ENCODE results near the gene AMBP.
"Not testable (repeated sequence)": the region's sequence is repeated elsewhere in the genome, so short reads cannot be mapped to it uniquely, and the experiment has no call there.

The AMBP gene

GRCh38 chr9:114091711-114092110 lies 13.6 kb upstream of the AMBP start:
- no peak for DNase-seq (ENCODE audit: low spot score)

- no peak for DNase-seq (ENCODE audit: low spot score)
Observed at GRCh38 chr9:114090798-114091197, 12.7 kb upstream of the AMBP start.

- DNase-seq (ENCODE audit: low spot score) = no peak
Observed at GRCh38 chr9:114089206-114089840, 11.2 kb upstream of the AMBP start.

GRCh38 chr9:114088571-114089170 lies 10.6 kb upstream of the AMBP start:
- DNase-seq (ENCODE audit: low spot score) = no peak

- DNase-seq (ENCODE audit: low spot score) = no peak
Observed at GRCh38 chr9:114087721-114088120, 9.6 kb upstream of the AMBP start.

GRCh38 chr9:114086607-114087006 lies 8.5 kb upstream of the AMBP start:
- no peak for DNase-seq (ENCODE audit: low spot score)

- DNase-seq (ENCODE audit: low spot score) = no peak
Observed at GRCh38 chr9:114086009-114086408, 7.9 kb upstream of the AMBP start.

GRCh38 chr9:114085387-114085789 lies 7.3 kb upstream of the AMBP start:
- DNase-seq (ENCODE audit: low spot score) = no peak

- no peak for DNase-seq (ENCODE audit: low spot score)
Observed at GRCh38 chr9:114084282-114085073, 6.4 kb upstream of the AMBP start.

GRCh38 chr9:114083666-114084065 lies 5.6 kb upstream of the AMBP start:
- no peak for DNase-seq (ENCODE audit: low spot score)

GRCh38 chr9:114082763-114083412 lies 4.8 kb upstream of the AMBP start:
- not testable (repeated sequence) for DNase-seq (ENCODE audit: low spot score)

GRCh38 chr9:114082017-114082762 lies 4.1 kb upstream of the AMBP start:
- peak; percentile 92 for DNase-seq (ENCODE audit: low spot score)

GRCh38 chr9:114081441-114082016 lies 3.4 kb upstream of the AMBP start:
- no peak for DNase-seq (ENCODE audit: low spot score)

- DNase-seq (ENCODE audit: low spot score) = no peak
Observed at GRCh38 chr9:114080773-114081440, 2.8 kb upstream of the AMBP start.

- no peak for DNase-seq (ENCODE audit: low spot score)
Observed at GRCh38 chr9:114080195-114080772, 2.2 kb upstream of the AMBP start.

GRCh38 chr9:114078781-114079156 lies 669 bp upstream of the AMBP start:
- DNase-seq (ENCODE audit: low spot score) = no peak

GRCh38 chr9:114077162-114077837 lies 800 bp downstream of the AMBP start:
- no peak for DNase-seq (ENCODE audit: low spot score)

- no peak for DNase-seq (ENCODE audit: low spot score)
Observed at GRCh38 chr9:114076237-114077161, 1.6 kb downstream of the AMBP start.

- DNase-seq (ENCODE audit: low spot score) = no peak
Observed at GRCh38 chr9:114075602-114076001, 2.5 kb downstream of the AMBP start.
